GM08714 (cell line): Measurements from ENCODE around the gene CHMP2A.
A peak's percentile ranks its signal among the peaks of the same experiment; 100 is the strongest.

Source experiments
- H3K4me3 ChIP-seq: fragments of 200-500 bp; sonication (Bioruptor generic); 2 replicates; pipeline ENCODE4 v1.5.1; 2014; ENCODE audit warnings: mild to moderate bottlenecking, low read length, inconsistent platforms
- ZNF274 ChIP-seq: IDR thresholded peaks from 2 replicates; pipeline ENCODE4 v1.6.1; 2012; ENCODE audit warnings: mild to moderate bottlenecking, low read depth, low read length

CHMP2A gene

GRCh38 chr19:58562122-58563033 is 7.5 kb upstream of the CHMP2A start:
- peak overlapping the region; percentile 34; the same call in 1 of the 2 replicates for H3K4me3 ChIP-seq
- TF ChIP-seq ZNF274, result no peak

- H3K4me3 ChIP-seq, result peak overlapping the region; percentile 34; the same call in 1 of the 2 replicates
- no peak for TF ChIP-seq ZNF274
Measured at GRCh38 chr19:58561373-58562121, 6.6 kb upstream of the CHMP2A start.

- TF ChIP-seq ZNF274, result no peak
- no peak overlapping the region for H3K4me3 ChIP-seq
Measured at GRCh38 chr19:58560921-58561320, 6.0 kb upstream of the CHMP2A start.

DNA sequence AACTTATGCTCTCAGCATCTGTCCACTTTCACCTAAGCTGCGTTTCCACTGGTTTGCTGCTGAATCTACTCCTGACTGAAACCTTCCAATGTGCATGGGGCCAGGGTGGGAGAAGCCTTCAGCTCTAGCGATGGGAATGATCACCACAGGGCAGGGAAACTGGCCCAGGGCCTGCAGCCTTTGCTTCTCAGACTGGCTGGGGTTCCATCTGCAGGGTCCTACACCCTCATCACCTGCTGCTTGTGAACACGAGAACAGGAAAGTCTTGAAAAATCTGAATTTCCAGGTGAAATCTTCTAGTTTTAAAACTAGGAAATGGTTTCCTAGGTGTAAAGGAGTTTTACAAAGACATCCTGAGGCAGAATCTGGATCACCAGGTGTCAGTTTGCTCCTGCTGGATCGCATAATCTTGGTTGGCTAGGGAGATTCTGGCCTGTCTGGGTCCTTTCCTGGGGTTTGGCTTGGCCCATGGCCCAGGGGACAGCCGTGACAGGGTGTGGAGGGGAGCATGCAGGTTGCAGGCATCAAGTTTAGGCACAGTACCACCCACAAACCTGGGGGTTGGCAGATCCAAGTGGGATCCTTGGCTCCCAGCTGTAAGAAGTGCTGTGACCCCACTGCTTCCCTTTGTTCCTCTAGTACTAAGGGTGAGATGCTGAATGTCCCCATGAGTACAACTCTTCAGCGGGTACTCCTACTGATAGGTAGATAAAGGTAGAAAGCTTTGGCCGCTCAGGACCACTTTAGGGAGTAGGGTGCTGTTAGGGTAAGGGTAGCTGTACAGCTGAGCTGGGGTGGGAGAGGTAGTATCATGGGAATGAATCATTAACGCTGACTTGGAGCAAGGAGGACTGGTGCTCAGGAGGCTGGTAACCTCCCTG is 5.3 kb upstream of the CHMP2A start:
- peak overlapping the region; percentile 86 for H3K4me3 ChIP-seq
- TF ChIP-seq ZNF274, result no peak

GRCh38 chr19:58559275-58560006 is 4.5 kb upstream of the CHMP2A start:
- no peak for TF ChIP-seq ZNF274
- H3K4me3 ChIP-seq, result peak overlapping the region; percentile 86

DNA sequence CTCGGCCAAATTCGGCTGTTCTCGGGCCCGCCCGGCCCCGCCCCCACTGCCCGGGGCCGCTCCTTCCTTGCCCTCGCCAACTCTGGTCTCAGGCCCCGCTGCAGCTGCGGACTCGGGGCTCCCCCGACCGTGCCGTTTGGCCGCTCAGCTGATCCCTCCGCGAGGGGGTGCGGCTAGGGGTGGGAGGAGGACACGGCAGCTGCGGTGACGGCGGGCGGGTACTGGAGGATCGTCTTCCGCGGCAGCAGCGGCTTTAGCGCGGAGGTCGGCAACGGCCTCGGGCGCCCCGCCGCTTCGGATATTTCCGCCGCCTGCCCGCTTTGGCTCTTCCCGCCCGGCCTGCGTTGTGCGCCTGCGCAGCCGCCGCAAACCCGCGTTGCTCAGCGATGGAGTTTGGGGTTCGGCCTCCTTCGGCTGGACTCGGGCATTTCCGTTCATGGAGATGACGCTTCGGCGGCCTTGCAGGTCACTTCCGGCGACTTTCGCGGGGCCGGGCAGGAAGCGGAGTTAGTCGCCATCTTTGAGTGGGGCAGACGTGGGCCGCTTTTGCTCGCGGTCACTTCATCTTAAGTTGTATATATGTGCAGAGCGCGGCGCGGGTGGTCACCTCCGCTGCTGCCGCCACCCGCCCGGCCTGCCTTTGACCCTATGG is 3.8 kb upstream of the CHMP2A start:
- H3K4me3 ChIP-seq, result peak overlapping the region; percentile 97
- TF ChIP-seq ZNF274, result no peak

GRCh38 chr19:58558066-58558622 is 3.2 kb upstream of the CHMP2A start, which contains the start of gene UBE2M:
Gene UBE2M (minus strand): TSS chr19:58558611. CDS start chr19:58558381, 230 bp downstream.
- no peak for TF ChIP-seq ZNF274

DNA sequence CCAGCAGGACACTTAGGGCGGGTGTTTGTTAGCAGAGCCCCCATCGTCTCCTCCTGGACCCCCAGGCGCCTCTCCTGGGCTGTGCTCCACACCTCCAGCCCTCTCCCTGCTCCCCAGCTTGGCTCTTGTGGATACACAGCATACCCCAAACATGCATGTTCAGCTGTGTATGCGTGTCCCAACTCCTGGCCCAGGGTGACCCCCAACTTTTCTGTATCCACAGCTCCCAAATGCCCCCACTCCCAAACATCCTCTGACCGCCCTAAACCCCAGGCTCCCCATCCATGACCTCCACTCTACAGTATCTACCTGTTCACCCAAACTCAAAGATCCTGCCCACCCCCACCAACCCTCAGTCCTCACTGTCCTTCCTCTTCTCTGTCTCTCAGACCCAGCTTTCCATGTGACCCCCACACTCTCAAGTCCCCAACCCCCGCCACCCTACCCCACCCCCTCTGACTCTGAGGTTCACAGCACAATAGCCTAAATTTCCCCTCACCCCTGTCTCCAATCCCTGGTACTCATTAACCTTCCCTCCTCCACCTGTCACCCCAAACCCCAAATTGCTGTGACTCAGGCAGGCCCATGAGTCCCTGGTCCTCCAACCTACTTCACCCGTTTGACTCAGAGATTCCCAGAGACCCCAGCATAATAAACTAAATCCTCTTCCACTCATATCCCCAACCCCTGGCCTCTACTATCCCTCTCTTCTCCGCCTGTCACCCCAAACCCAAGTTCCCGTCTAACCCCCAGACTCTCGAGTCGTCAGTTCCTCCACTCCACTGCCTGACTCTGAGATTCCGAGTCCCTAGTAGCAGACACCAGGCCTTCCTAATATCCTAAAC is 2.5 kb upstream of the CHMP2A start:
- no peak for TF ChIP-seq ZNF274
- H3K4me3 ChIP-seq, result peak overlapping the region; percentile 97

More at GRCh38 chr19:58558066-58558622, 3.2 kb upstream of the CHMP2A start, which contains the start of gene UBE2M:
- peak within 1 kb of the TSS; percentile 97 for H3K4me3 ChIP-seq

DNA sequence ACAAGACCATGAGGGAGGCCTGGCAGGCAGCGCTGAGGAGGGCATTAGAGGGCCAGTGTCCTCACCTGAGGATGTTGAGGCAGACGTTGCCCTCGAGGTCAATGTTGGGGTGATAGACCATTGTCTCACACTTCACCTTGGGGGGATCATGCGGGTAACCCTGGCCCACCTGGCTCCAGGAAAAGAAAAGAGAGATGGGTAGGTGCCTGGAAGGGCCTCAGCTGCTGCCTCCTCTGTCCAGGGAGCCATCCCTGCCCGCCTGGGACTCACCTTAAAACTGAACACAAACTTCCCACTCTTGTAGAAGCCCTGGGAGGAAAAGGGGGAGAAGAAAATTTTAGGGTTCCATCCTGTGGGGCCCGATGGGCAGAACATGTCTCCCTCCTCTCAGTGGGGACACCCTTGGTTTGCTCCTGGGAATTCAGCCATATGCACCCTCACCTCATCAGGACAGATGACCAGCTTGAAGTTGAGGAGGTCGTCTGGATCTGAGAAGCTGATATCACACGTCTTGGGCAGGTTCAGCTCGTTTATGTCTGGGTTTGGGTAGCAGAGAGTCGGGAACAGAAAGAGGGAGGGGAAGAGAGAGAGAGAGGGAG is 1.8 kb upstream of the CHMP2A start:
- TF ChIP-seq ZNF274, result no peak
- peak overlapping the region; percentile 97; the same call in 1 of the 2 replicates for H3K4me3 ChIP-seq

- H3K4me3 ChIP-seq, result no peak overlapping the region; the same call in 1 of the 2 replicates
- TF ChIP-seq ZNF274, result no peak
Measured at GRCh38 chr19:58555920-58556621, 1.2 kb upstream of the CHMP2A start.

DNA sequence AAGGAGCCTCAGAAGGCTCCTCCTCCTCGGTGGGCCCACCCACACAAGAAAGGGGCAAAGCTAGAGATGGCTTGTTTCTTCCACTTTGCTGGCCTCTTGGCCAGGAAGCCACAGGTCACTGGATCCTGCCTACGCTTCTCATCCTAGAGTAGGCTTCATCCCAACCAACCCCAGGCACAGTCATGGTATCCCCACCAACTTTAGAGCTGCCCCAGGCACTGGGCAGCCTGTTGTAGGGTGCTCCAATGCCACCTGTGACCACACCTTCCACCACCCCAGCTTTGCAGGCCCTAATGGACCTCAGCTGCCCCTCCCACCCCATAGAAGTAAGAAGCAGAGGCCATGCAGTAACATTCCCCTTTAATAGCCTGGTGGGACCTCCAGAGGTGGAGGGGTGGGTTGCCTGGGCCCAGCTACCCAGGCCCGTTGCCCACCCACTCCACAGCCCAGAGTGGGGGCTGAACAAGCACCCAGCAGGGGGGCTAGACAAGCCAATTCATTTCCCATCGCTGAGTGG is 522 bp upstream of the CHMP2A start:
- H3K4me3 ChIP-seq, result peak overlapping the region; percentile 37; the same call in 1 of the 2 replicates
- TF ChIP-seq ZNF274, result no peak
